Measurements from ENCODE around the gene RHOXF1.
"Not testable (repeated sequence)": the region's sequence is repeated elsewhere in the genome, so short reads cannot be mapped to it uniquely, and the experiment has no call there.

GRCh38 chrX:120077590-120077989 is 38.1 kb downstream of the RHOXF1 start, which contains the start of gene RHOXF2B:
- TF ChIP-seq SIN3A (IDR thresholded peaks at IDR 0.05; ENCODE audit: borderline replicate concordance, insufficient read depth, low read depth, low read length); CTCF (IDR thresholded peaks at IDR 0.05); REST (IDR thresholded peaks at IDR 0.05; ENCODE audit: insufficient read depth in 1 of 2, low read depth in 2 of 2, low read length in 1 of 2); POLR2AphosphoS5 (IDR thresholded peaks at IDR 0.05; ENCODE audit: low read depth, low read length): not testable (repeated sequence)

Data from Panc1 (cell line).